Heart right ventricle (tissue), 16 donors: ENCODE results near the gene CD9. TPM values are rescaled to one million over a fixed set of nuclear protein-coding genes. Genes with fewer than 3 reads are reported as not detected.

Experiments used
- ATAC-seq, 8 donors: fragments of 200-7000 bp; cut with Tn5 transposase; one replicate each; pipeline ENCODE4 v1.9.1; 2020; ENCODE audit warnings: mild to moderate bottlenecking in 8 of 8, moderate library complexity in 8 of 8, moderate number of reproducible peaks in 1 of 8
- DNase-seq, 2 donors: peaks; one replicate each; pipeline ENCODE4 v3.0.0-alpha.2; 2020
- H3K27ac ChIP-seq, 10 donors: fragments of 200-600 bp; sonication (generic) in 2 of 10; one replicate each; pipeline versions ENCODE4 v1.5.0 to v1.8.0; 2020 to 2022; ENCODE audit warnings: mild to moderate bottlenecking in 3 of 10
- H3K27me3 ChIP-seq, 7 donors: fragments of 200-600 bp; one replicate each; pipeline ENCODE4 v1.8.0; 2021 to 2022; ENCODE audit warnings: mild to moderate bottlenecking in 2 of 7
- H3K36me3 ChIP-seq, 9 donors: fragments of 200-600 bp; sonication (generic) in 1 of 9; one replicate each; pipeline versions ENCODE4 v1.5.0 to v1.8.0; 2020 to 2022; ENCODE audit warnings: mild to moderate bottlenecking in 2 of 9
- H3K4me1 ChIP-seq, 9 donors: fragments of 200-600 bp; sonication (generic) in 1 of 9; one replicate each; pipeline versions ENCODE4 v1.5.0 to v1.8.0; 2020 to 2022; ENCODE audit warnings: mild to moderate bottlenecking in 4 of 9
- H3K4me3 ChIP-seq, 10 donors: fragments of 200-600 bp; sonication (generic) in 2 of 10; one replicate each; pipeline versions ENCODE4 v1.5.0 to v1.8.0; 2020 to 2022; ENCODE audit warnings: mild to moderate bottlenecking in 7 of 10, moderate library complexity in 2 of 10
- H3K9me3 ChIP-seq, 11 donors: fragments of 200-600 bp in 10 of 11; sonication (generic) in 2 of 11; one replicate each; pipeline versions ENCODE4 v1.5.0 to v1.8.0; 2013 to 2022; ENCODE audit warnings: mild to moderate bottlenecking in 2 of 11, control low read depth in 1 of 11, moderate library complexity in 1 of 11
- CTCF ChIP-seq, 9 donors: fragments of 200-600 bp; sonication (generic) in 2 of 9; IDR thresholded peaks; one replicate each; pipeline versions ENCODE4 v1.5.0 to v1.8.0; 2021 to 2022; ENCODE audit warnings: antibody characterized with exemption in 9 of 9, mild to moderate bottlenecking in 5 of 9, moderate library complexity in 1 of 9
- WGBS, 2 donors: extraction: QIAGEN DNeasy Blood & Tissue Kit; methylation state at CpG; one replicate each; pipeline ENCODE4 v1.1.7; 2013; ENCODE audit warnings: inconsistent platforms in 1 of 2; 5-methylcytosine and 5-hydroxymethylcytosine counted together
- intact Hi-C, 10 donors: fragments of 100-400 bp; cut with DNase I; formaldehyde crosslinking; loops; one replicate each; pipeline versions ENCODE4 v1.11.1 to v1.14.2; 2022
- polyA plus RNA-seq, 2 donors: library from polyadenylated mRNA; stranded (reverse); fragments of 200-250 nt; gene quantifications; one replicate each; pipeline ENCODE4 v1.2.3, GENCODE V29; 2013
- total RNA-seq, 10 donors: library from RNA; stranded (reverse); fragmentation: NEBNext Ultra II Directional in 3 of 10; extraction: Animal tissue kit (Norgen Biotek cat#: 25700) in 3 of 10; gene quantifications; one replicate each; pipeline versions ENCODE4 v1.2.1 to v1.2.4, GENCODE V29; 2021 to 2023
- donor health status: Arrhythmogenic right ventricular cardiomyopathy.
- donor health status: ischemic (EF 13 %, LVEDD 7.1; RV severe dilation, severe dysfunction).
- donor health status: healthy with polysubstance abuse.
- donor health status: DM: no; HTN: yes; CAD: no.
- donor health status: DM: no; HTN: no; CAD: no.
- donor health status: ischemic (EF 25% LVEDD 6.9; RV normal size, moderate dysfunction).
- donor health status: ischemic (EF 25% LVEDD 5.7; RV mildly dilated, moderate dysfunction).
- donor health status: healthy.
- donor health status: DM: yes; HTN: yes; CAD: no.
- donor health status: Ischemic cardiomyopathy.
- donor health status: ischemic (EF 35%, LVEDD 5.7; RV mildly dilated, moderate dysfunction).
- donor health status: nonischemic (EF 11% LVEDD 7.7; RV severe dilation, severe dysfunction).
- donor health status: DM: yes; HTN: yes; CAD: no.
- donor health status: PGD.
- donor health status: ischemic (EF 29% LVEDD 5.4; RV normal size, mild dysfunction).
- donor health status: nonischemic (EF 23%, LVEDD 6.1; RV moderate dilation, normal function).

Gene CD9
- total and polyA plus RNA-seq, 12 donors = 24.8 to 109 (median 54.2) TPM

DNA sequence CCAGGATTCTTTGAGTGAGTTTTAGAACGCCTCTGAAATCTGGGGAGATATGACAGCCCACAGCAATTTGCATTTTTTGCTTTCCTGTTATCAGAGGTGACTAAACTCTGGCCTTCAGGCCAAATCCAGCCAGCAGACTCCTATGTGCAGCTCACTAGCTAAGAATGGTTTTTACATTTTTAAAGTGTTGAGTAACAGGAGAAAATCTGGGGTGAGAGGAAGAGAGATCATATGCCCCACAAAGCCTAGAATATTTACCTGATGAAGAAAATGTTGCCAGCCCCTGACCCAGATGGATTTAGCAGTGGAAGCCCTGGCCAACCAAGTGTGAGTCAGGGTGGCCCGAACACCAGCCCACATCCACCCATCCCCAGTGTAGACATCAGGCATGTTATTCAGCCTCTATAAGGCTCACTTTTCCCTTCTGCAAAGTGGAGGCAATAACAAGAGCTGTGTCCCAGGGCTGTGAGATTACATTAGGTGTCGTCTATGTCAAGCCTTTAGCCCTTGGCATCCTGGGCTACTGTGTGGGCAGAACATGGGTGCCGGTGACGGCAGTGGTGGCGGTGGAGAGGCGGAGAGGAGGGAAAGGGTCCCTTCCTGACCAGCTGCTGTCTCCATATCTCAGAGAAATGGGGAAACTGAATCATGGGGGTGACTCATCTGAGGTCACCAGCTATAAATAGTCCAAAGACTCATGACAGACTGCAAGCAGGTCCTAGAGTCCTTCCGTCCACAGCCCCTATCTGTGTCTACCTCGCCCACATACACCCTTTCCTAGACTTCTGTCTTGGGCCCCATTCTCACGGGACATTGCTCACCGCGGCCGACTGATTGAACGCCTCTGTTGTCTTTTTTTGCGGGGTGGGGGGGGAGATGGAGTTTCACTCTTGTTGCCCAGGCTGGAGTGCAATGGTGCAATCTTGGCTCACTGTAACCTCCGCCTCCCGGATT is 32.6 kb upstream of the CD9 start:
- Histone ChIP-seq H3K27ac (peak overlapping the region; percentile 3 to 90 (median 78)), H3K9me3 (no peaks in the 10 kb centered on the region), H3K36me3 (no peaks in the 10 kb centered on the region), H3K4me1 (peaks cover 12 to 55% (median 39%) of the 10 kb centered on the region in 9 donors), H3K4me3 (no peak overlapping the region), H3K27me3 (no peaks in the 10 kb centered on the region)
- DNase-seq (peak in 1 of 2 donors; percentile 80), ATAC-seq (peak; percentile 53 to 92 (median 78))
- 45 to 49% methylated on average over 17 of the region's 17 CpGs for WGBS, 2 donors
- no peak for TF ChIP-seq CTCF (IDR thresholded peaks at IDR 0.05)
- intact Hi-C loops = loop anchor here in 3 of 10 donors (5.0 to 10.0 kb wide), 3 partner anchors 40 to 93 kb away; partner anchors contain the start of gene VWF (in 1 of the 3)

GRCh38 chr12:6171409-6172015 is 28.7 kb upstream of the CD9 start:
- TF ChIP-seq CTCF (IDR thresholded peaks at IDR 0.05) = peak in 1 of 9 donors; percentile 22
- Histone ChIP-seq H3K4me1 (peaks cover 12 to 60% (median 39%) of the 10 kb centered on the region in 9 donors), H3K4me3 (peak overlapping the region in 1 of 10 donors; percentile 9), H3K27ac (peak overlapping the region; percentile 60 to 90 (median 76)), H3K27me3 (no peaks in the 10 kb centered on the region), H3K36me3 (no peaks in the 10 kb centered on the region), H3K9me3 (no peaks in the 10 kb centered on the region)
- peak; percentile 63 to 91 (median 84) for ATAC-seq
- 58 to 69% methylated on average over 21 of the region's 21 CpGs for WGBS, 2 donors
- peak; percentile 75 to 81 for DNase-seq
- intact Hi-C loops = loop anchor here in 5 of 10 donors (2.0 to 10.0 kb wide), 4 partner anchors 17 to 99 kb away; partner anchors contain the start of gene VWF (in 2 of the 5)

DNA sequence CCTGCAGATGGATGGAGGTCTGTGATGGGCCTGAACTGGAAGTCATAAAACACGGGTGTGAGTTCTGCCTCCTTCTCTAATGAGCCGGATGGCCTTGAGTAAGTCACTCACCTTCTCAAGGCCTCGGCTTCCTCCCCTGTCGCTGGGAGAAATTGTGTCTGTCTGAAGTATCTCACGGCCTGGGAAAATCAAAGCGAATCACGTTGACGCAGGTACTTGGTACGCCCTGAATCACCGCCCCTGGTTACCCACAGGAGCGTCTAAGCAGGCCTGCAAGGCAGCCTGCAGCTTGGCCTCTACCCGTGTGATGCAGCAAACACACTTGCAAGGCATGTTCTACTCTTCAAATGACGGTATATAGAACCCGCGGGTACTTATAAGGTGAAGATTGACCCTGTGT is 28.1 kb upstream of the CD9 start:
- H3K9me3 ChIP-seq = no peaks in the 10 kb centered on the region
- H3K4me1 ChIP-seq = peaks cover 9 to 54% (median 34%) of the 10 kb centered on the region in 9 donors
- H3K27ac ChIP-seq = peak overlapping the region; percentile 60 to 90 (median 76)
- no peaks in the 10 kb centered on the region for H3K27me3 ChIP-seq
- intact Hi-C loops = loop anchor here in 5 of 10 donors (5.0 to 10.0 kb wide), 3 partner anchors 50 to 100 kb away; partner anchors contain the start of gene VWF (in 2 of the 5)
- H3K4me3 ChIP-seq = peak overlapping the region in 1 of 10 donors; percentile 9
- no peak for TF ChIP-seq CTCF (IDR thresholded peaks at IDR 0.05)
- ATAC-seq (peak in 1 of 8 donors; percentile 21), DNase-seq (no peak)
- no peaks in the 10 kb centered on the region for H3K36me3 ChIP-seq
- WGBS, 2 donors = 69 to 73% methylated on average over 15 of the region's 15 CpGs

DNA sequence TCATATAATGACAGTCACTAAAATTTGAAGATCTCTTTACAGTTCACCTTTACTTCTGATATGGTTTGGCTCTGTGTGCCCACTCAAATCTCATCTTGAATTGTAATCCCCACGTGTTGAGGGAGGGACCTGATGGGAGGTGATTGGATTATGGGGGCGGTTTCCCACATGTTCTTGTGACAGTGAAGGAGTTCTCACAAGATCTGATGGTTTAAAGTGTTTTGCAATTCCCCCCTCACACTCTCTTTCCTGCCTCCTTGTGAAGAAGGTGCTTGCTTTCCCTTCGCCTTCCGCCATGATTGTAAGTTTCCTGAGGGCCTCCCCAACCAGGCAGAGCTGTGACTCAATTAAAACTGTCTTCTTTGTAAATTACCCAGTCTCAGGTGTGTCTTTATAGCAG is 27.3 kb upstream of the CD9 start:
- Histone ChIP-seq H3K36me3 (no peaks in the 10 kb centered on the region), H3K27me3 (no peaks in the 10 kb centered on the region), H3K4me3 (no peak overlapping the region), H3K4me1 (peaks cover 3 to 46% (median 26%) of the 10 kb centered on the region in 9 donors), H3K9me3 (no peaks in the 10 kb centered on the region), H3K27ac (peak overlapping the region in 8 of 10 donors; percentile 69 to 90 (median 76))
- DNase-seq (no peak), ATAC-seq (no peak)
- no peak for TF ChIP-seq CTCF (IDR thresholded peaks at IDR 0.05)
- WGBS, 2 donors = 73 to 80% methylated on average over 4 of the region's 4 CpGs
- intact Hi-C loops = loop anchor here in 5 of 10 donors (5.0 to 10.0 kb wide), 3 partner anchors 51 to 101 kb away; partner anchors contain the start of gene VWF (in 2 of the 5)
